GM21360 (cell line): ENCODE results near the gene ANGPT4.

ENCODE experiments used
- ATAC-seq: cut with Tn5 transposase; IDR thresholded peaks from one replicate; pipeline ENCODE4 v1.9.1; 2021; ENCODE audit warnings: mild to moderate bottlenecking, moderate library complexity; ENCODE audit not compliant: unreplicated experiment

The ANGPT4 gene, protein sequence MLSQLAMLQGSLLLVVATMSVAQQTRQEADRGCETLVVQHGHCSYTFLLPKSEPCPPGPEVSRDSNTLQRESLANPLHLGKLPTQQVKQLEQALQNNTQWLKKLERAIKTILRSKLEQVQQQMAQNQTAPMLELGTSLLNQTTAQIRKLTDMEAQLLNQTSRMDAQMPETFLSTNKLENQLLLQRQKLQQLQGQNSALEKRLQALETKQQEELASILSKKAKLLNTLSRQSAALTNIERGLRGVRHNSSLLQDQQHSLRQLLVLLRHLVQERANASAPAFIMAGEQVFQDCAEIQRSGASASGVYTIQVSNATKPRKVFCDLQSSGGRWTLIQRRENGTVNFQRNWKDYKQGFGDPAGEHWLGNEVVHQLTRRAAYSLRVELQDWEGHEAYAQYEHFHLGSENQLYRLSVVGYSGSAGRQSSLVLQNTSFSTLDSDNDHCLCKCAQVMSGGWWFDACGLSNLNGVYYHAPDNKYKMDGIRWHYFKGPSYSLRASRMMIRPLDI

DNA sequence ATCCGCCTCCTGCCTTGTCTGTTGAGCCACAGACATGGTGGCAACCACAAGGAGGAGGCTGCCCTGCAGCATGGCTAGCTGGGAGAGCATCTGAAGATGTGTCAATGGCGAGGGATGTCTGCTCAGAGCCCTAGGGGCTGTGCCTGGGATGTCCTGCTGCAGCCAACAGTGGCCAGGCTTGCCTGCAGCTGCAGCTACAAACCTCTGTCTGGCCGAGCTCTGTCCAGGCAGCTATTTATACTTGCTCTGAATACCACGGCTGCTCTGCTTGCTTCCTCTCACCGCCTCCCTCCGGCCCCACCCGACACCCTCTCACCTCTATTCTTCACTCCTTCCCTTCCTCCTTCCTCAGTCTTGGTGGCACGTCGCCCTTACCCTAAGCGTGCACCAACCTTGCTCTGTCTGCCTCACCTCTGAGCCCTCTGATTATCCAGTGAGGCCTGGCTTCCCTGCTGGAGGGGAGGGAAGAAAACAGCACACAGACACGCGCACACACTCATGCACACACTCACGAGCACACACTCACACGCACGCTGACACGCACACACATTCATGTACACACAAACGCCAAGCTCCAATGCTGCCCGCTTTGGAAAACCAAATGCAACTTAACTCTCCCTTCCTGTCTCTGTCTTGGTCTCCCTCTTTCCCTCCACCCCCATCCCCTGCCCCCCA is at the start of gene ANGPT4:
Gene ANGPT4 (minus strand): TSS at position 210 of the 675 bp plus-strand sequence. CDS start 120 bp downstream, at position 90.
- no peak for ATAC-seq

DNA sequence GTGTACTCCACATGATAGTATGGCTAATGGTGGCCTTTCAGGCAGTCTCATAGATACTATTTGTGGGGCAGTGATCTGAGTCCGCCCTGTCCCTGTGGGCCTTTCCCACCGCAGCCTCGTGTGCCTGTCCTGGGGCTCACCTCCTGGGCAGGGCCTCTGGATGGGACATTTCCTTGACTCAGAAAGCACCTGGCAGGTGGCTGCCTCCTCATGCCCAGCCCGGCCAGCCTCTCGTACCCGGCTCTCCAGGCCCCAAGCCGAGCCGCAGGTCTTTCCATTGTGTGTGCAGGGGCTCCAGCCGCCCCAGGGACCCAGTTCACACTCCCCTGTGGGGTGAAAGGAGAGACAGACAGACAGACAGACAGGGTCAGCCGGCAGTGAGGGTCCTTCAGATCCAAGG is 47.7 kb upstream of the ANGPT4 start:
- ATAC-seq, result no peak

GRCh38 chr20:962683-963082 is 46.5 kb upstream of the ANGPT4 start:
- no peak for ATAC-seq

GRCh38 chr20:962223-962622 is 46.1 kb upstream of the ANGPT4 start:
- ATAC-seq, result no peak

DNA sequence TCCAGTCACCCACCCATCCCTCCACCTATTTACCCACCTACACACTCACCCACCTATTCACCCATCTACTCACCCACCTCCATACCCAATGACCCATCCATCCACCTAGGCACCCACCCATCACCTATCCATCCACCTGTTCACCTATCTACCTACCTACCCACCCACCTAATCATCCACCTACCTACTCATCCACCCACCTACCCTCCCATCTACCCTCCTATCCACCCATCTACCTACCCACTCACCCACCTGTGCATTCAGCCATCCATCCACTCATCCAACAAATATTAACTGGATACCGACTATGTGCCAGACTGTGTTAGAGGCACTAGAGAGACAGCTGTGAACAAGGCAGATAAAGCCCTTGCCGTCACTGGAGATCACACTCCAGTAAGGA is 45.6 kb upstream of the ANGPT4 start:
- ATAC-seq, result no peak

- no peak for ATAC-seq
Observed at GRCh38 chr20:959996-960615, 44.0 kb upstream of the ANGPT4 start.

DNA sequence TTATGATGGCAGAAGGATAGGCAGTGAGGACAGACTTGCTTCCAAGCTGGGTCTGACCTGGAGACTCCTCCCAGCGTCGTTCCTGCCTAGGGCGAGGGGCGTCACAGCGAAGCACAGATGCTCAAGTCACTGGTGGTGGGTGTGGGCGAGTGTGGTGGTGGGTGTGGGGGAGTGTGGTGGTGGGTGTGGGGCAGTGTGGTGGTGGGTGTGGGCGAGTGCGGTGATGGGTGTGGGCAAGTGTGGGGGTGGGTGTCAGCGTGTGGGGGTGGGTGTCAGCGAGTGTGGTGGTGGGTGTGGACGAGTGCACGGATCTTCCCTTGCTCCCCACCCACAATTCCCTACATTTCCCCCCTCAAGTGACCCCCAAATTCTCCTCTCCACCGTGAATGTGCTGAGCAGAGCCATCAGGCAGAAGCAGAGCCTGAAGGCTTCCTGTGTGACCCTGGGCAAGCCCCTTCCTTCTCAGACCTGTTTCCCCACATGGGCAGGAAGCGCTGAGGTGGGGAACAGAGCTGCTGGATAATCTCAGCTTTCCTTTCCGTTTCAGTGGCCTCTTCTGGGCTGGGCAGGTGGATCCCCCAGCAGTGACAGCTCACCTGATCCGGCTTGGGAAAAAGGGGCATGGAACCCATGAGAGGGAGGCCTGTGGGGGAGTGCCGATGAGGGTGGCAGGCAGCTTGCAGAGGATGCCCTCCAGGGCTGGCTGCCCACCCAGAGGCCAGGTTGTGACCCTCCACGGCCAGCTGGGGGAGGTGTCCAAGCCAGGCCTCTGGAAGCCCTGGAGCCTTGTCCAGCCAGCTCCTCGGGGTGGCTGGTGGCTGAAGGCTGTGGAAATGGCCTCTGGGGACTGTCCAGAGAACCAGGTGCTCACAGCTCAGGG is 43.0 kb upstream of the ANGPT4 start:
- ATAC-seq, result no peak

GRCh38 chr20:957544-957943 is 41.4 kb upstream of the ANGPT4 start:
- ATAC-seq, result no peak

GRCh38 chr20:956330-956951 is 40.3 kb upstream of the ANGPT4 start:
- ATAC-seq, result no peak

GRCh38 chr20:955656-956055 is 39.5 kb upstream of the ANGPT4 start:
- no peak for ATAC-seq

DNA sequence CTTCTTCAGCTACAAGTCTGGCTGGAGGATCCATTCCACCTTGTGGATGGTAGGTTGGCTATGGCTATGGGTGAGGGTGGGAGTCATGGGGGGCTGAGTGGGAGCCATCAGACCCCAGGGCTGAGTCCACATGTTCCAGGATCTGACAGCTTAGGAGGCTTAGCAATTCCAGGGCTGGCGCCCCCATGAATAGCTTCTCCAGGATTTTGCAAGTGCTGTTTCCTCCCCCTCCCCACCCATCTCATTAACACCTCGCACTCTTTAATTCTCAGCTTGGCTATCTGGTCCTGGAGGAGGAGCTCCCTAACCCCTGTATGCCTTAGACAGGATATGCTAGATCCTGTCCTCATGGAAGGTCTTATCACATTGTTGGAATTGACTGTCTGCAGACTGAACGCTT is 39.0 kb upstream of the ANGPT4 start:
- no peak for ATAC-seq

DNA sequence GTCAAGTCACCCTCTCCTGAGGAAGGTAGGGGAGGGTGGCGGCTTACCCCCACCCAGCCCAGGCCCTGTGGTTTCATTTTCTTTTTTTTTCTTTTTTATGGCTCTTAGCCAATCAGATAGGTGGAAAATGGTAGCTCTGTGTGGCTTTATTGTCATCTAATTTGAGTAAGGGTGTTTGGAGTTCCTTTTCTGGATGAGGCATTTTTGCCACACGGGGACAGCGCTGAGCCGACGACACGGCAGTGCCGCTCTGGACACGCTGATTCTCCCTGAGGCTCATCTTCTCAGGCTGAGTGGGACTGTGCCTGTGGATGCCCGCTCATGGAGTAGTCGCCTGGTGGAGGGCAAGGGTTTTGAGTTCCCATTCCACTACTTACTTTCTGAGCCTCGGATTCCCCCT is 37.6 kb upstream of the ANGPT4 start:
- ATAC-seq, result no peak

DNA sequence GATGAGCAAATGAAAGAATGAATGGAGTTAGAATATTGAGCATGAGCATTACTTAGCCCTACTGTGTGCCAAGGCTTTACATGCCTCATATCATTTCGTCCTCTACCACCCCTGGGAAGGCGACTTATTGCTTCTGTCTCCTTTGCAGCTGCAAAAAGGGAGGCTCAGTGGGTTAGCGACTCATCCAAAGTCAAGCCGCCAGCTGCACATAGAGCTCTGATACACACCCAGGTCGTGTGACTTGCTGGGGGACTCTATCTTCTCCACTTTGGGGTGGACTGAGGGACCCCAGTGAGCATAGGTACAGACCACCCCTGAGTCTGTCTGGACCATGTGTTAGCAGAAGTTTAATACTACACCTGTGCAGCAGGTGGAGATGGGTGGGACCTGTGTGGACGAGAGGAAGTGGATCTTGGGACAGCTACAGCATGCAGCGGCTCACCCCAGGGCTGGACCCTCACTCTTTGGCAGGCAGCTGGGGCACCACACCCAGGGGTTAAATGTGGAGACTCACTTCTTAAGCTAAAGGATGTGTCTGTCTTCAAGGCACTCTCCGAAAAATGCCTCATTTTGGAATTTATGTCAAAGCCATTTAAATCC is 36.2 kb upstream of the ANGPT4 start:
- no peak for ATAC-seq

DNA sequence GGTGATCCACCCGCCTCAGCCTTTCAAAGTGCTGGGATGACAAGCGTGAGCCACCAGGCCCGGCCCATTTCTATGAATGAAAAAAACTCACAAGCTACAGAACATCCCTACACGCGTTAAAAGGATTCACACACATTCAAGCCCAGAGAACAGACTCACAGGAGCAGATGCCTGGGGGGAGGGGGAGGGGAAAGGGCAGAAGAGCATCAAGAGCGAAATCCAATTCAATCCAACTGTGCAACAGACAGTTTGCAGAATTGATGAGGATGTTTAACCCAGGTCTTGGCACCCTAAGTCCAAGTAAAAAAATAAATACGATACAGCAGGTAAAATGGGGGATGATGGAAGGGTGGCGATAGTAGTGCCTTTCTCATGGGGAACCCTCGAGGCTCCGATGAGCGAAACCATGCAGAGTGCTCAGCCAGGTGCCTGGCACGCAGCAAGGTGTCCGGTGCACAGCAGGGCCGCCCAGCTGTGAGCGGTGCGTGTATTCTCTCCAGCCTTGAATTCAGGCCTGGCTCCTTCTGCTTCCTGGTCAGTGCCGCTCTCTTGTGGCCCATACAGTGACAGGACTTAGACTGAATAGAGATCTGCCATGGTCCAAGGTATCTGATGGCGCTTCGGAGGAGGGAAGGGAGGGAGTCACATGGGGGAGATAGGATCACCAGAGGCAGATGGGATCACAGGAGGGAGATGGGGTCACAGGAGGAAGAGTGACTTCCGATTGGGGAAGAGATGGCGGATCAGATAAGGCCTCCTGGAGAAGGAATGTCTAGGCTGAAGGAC is 35.4 kb upstream of the ANGPT4 start:
- no peak for ATAC-seq

DNA sequence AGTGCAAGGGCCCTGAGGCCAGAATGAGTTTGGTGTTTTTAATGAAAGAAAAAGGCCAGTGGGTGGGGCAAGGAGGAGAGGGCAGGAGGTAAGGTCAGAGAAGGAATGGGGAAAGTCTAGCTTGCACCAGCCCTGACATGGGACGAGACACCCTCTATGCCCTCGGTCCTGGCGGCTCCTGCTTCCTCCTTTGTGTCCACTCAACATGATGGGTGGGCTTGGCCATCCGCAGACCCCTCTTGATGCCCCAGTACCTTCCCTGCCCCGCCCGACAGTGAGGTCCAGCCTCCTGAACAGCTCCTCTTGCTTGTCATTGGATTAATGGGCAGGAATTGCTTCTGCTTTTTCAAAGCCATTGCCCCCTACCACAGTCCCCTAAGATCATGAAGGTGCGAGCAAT is 33.6 kb upstream of the ANGPT4 start:
- ATAC-seq, result no peak

DNA sequence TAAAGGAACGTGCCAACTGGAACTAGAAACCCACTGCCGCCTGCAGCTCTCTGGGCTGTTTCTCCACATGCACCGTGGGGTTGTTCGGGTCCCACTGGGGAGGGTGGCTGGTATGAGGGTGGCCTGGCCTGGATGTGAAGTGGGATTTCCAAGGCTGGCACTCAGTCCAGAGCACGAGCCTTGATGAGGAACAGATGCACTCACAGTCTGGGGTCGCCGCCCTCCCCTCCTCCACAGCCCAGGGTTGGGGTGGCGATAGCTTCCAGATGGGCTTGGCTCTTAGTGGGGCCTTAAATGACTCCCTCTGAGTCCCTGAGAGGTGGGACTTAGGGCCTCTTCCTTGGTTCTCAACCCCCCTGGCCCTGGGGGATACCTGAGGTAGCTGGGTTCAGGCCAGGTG is 30.7 kb upstream of the ANGPT4 start:
- ATAC-seq, result no peak

- no peak for ATAC-seq
Observed at GRCh38 chr20:945841-946240, 29.7 kb upstream of the ANGPT4 start.

DNA sequence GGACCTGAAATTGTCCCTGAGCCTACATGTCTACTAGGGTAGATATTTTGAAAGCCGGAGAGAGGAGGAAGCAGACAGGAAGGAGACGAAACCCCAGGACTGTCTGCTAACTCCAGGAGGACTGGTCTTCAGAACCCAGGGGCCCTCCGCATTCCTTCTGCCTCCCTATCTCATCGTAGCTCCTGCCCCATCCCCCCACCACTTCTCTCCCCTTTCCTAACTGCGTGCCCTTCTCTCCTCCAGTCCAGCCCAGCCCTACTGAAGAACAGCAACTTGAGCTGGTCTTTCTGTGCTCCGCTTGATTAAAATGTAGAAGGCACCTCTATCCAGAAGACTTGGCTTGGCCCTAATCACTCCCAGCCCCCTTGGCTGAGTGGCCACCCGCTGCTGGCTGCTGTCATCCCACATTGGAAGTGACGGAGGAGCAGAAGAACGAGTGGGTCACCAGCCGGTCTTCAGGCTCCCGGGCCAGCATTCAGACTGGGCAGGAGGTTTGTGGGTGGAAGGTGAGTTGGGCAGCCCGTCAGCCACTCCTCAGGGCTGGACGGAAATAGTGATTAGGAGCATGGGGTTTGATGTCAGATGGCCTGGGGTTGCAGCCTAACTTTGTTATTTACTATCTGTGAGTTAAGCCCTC is 28.8 kb upstream of the ANGPT4 start:
- ATAC-seq, result no peak

GRCh38 chr20:944148-944547 is 28.0 kb upstream of the ANGPT4 start:
- no peak for ATAC-seq
